ENCODE results near the gene NAGA.

Gene NAGA

DNA sequence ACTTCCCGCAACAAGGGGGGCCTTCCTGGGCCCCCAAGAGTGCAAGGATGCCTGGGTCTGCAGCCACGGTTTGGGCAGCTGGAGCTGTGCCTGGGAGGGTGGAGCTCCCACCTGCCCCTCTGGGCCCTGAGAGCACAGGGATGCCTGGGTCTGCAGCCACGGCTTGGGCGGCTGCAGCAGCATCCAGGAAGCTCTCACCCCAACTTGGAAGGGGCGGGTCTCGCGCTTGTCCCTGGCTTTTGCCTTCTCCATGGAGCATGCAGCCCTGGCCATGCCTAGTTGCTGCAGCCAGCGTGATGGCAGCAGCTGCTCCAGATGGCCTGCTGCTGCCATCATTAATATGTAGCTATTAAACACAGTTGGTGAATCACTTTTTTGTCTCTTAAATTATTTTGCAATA lies 35.4 kb downstream of the NAGA start:
- FAIRE-seq: no peak

DNA sequence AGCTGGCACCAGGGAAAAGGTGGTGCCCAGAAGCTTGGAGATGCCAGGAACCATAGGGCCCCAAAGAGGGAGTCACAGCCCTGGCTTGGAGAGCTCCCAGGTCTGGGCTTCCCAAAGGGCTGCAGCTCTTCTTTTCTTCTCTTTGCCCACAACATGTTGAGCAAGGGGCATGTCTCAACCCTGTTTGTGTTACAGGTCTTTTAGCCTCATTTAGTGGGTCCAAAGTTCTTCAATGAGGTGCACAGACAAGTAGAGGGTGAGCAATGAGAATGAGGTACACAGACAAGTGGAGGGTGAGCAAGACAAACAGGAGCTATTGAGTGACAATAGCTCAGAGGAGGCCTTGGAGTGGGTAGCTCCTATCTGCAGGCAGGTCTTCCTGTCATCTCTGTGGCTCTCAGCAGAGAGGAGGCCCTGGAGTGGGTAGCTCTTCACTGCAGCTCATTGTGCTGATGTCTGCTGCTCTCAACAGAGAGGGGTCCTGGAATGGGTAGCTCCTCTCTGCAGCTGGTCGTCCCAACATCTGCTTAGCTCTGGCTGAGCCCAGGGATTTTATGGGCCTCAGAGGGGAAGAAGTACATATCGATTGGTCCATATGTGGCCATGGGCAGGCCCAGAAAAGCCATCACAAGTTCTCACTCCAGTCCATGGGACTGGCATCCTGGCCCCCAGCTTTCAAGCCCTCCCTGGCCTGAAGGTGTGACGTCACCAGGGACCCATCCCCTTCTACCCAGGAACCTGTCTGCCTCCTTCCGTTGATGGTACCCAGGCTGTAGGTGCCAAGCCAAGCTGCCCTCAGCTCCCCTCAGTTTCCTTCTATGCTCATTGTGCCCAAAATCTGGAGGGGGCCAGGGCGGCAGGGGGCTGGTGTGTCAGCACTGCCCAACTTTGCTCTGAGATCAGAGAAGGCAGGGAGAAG lies 37.1 kb downstream of the NAGA start:
- FAIRE-seq: no peak

GRCh38 chr22:42026705-42027104 lies 43.9 kb downstream of the NAGA start:
- FAIRE-seq: no peak

- no peak for FAIRE-seq
Measured at GRCh38 chr22:42025421-42025820, 45.2 kb downstream of the NAGA start.

- no peak for FAIRE-seq
Measured at GRCh38 chr22:42022162-42022847, 48.3 kb downstream of the NAGA start.

- no peak for FAIRE-seq
Measured at GRCh38 chr22:42021571-42021970, 49.0 kb downstream of the NAGA start.

GRCh38 chr22:42018224-42018623 lies 52.4 kb downstream of the NAGA start:
- no peak for FAIRE-seq

- no peak for FAIRE-seq
Measured at GRCh38 chr22:42016111-42016510, 54.5 kb downstream of the NAGA start.

DNA sequence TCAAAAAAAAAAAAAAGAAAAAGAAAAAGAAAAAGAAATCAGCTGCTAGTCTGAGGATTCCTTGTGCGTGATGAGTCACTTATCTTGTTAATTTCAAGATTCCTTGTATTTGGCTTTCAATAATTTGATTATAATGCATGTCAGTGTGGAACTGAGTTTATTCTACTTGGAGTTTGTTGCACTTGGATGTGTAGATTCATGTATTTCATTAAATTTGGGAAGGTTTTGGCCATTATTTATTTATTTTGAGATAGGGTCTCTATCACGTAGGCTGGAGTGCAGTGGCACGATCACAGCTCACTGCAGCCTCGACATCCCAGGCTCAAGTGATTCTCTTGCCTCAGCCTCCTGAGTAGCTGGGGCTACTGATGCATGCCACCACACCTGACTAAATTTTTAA lies 57.2 kb downstream of the NAGA start:
- no peak for FAIRE-seq

DNA sequence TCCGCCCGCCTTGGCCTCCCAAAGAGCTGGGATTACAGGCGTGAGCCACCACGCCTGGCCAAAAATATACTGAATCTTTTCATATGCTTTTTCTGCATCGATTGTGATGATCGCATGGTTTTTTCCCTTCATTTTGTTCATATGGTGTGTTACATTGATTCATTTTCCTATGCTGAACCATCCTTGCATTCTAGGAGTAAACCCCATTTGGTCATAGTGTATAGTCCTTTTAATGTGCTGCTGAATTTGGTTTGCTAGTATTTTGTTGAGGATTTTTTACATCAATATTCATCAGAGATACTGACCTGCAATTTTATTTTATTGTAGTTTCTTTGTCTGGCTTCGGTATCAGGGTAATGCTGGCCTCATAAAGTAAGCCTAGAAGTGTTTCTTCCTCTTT lies 59.8 kb downstream of the NAGA start:
- FAIRE-seq: no peak

Data from colon (tissue), 2 donors.